T-cell (primary cell): Measurements from ENCODE around the gene SMIM36. TPM values are rescaled to one million over a fixed set of nuclear protein-coding genes. Genes with fewer than 3 reads are reported as not detected.
"Not testable (repeated sequence)": the region's sequence is repeated elsewhere in the genome, so short reads cannot be mapped to it uniquely, and the experiment has no call there.

Experiments used
- ATAC-seq, 4 experiments: fragments of 200-7000 bp in 3 of 4; fragments of 150-1000 bp in 1 of 4; cut with Tn5 transposase; replicated peaks in 1 of 4; 1 replicate in 3 of 4; 2 replicates in 1 of 4; pipeline ENCODE4 v1.10.0; 2021; ENCODE audit warnings: moderate library complexity in 3 of 4, mild to moderate bottlenecking in 2 of 4, moderate number of reproducible peaks in 1 of 4
- CTCF ChIA-PET, 2 donors: fragments of 300-600 bp; sonication (Branson Sonifier 250); formaldehyde crosslinking; loops; one replicate each; lab custom pipeline; 2022; ENCODE audit warnings: antibody characterized with exemption in 2 of 2; lab: Charles Lee
- POLR2A ChIA-PET, 2 donors: fragments of 300-600 bp; sonication (Branson Sonifier 250); formaldehyde crosslinking; loops; one replicate each; lab custom pipeline; 2022; ENCODE audit warnings: antibody characterized with exemption in 2 of 2; lab: Charles Lee
- DNase-seq, 35 experiments: peaks; one replicate each; pipeline versions ENCODE4 v3.0.0 to v3.0.0-alpha.2; 2013 to 2023
- H3K27ac ChIP-seq: one replicate; pipeline ENCODE4 v1.5.1; 2013; ENCODE audit warnings: low read length
- H3K27me3 ChIP-seq, 2 experiments: replicated peaks in 1 of 2; 1 replicate in 1 of 2; 2 replicates in 1 of 2; pipeline versions ENCODE4 v1.6.1 to v1.7.0; 2013; ENCODE audit warnings: low read length in 1 of 2, mixed read lengths in 1 of 2; ENCODE audit not compliant: control insufficient read depth in 2 of 2, insufficient read depth in 2 of 2; ENCODE audit errors: extremely low read depth in 1 of 2
- H3K36me3 ChIP-seq, 2 donors: 1 replicate in 1 of 2; 2 replicates in 1 of 2; pipeline versions ENCODE4 v1.6.1 to v1.7.0; 2013; ENCODE audit warnings: low read length in 1 of 2; ENCODE audit not compliant: control insufficient read depth in 2 of 2, insufficient read depth in 1 of 2; ENCODE audit errors: extremely low read depth in 1 of 2
- H3K4me1 ChIP-seq, 2 experiments: 1 replicate in 1 of 2; 2 replicates in 1 of 2; pipeline versions ENCODE4 v1.6.1 to v1.7.0; 2013; ENCODE audit warnings: low read length in 2 of 2, mixed read lengths in 1 of 2; ENCODE audit not compliant: insufficient read depth in 2 of 2, control insufficient read depth in 1 of 2; ENCODE audit errors: extremely low read depth in 1 of 2
- H3K4me3 ChIP-seq, 2 donors: 1 replicate in 1 of 2; 2 replicates in 1 of 2; pipeline versions ENCODE4 v1.5.1 to v1.7.0; 2013; ENCODE audit warnings: mild to moderate bottlenecking in 2 of 2, low read length in 1 of 2, moderate library complexity in 1 of 2; ENCODE audit not compliant: control insufficient read depth in 1 of 2; ENCODE audit errors: extremely low read depth in 1 of 2
- H3K9me3 ChIP-seq: 2 replicates; pipeline ENCODE4 v1.7.0; 2013
- H3K27ac Mint-ChIP-seq, 2 donors: one replicate each; pipeline ENCODE4 v1.8.0; 2020 to 2021; ENCODE audit warnings: mild to moderate bottlenecking in 2 of 2, mixed read lengths in 2 of 2
- H3K27me3 Mint-ChIP-seq, 2 donors: one replicate each; pipeline ENCODE4 v1.8.0; 2021 to 2022; ENCODE audit warnings: mixed read lengths in 2 of 2
- H3K36me3 Mint-ChIP-seq: one replicate; pipeline ENCODE4 v1.8.0; 2021; ENCODE audit warnings: mixed read lengths
- H3K4me1 Mint-ChIP-seq, 3 donors: one replicate each; pipeline ENCODE4 v1.8.0; 2020 to 2022; ENCODE audit warnings: mixed read lengths in 3 of 3, mild to moderate bottlenecking in 1 of 3
- H3K4me3 Mint-ChIP-seq, 3 donors: one replicate each; pipeline ENCODE4 v1.8.0; 2020 to 2022; ENCODE audit warnings: mild to moderate bottlenecking in 3 of 3, mixed read lengths in 3 of 3, moderate library complexity in 3 of 3
- H3K9me3 Mint-ChIP-seq, 3 donors: one replicate each; pipeline ENCODE4 v1.8.0; 2020 to 2022; ENCODE audit warnings: mixed read lengths in 3 of 3
- WGBS: methylation state at CpG from one replicate; pipeline ENCODE4 v1.1.5; 2013; ENCODE audit warnings: missing lambda C conversion rate; ENCODE audit not compliant: insufficient coverage; 5-methylcytosine and 5-hydroxymethylcytosine counted together
- total RNA-seq, 35 experiments: library from RNA in 6 of 35; stranded (reverse) in 6 of 35; fragments of 120-200 nt in 1 of 35; gene quantifications; one replicate each; pipeline versions ENCODE4 v1.2.1 to v1.2.4 and lab custom pipeline; 2013 to 2026

Gene SMIM36
- total RNA-seq, 5 donors from 2014 or later (not counting 1 experiment from before 2014, with no cell fraction given), result not detected

- Histone ChIP-seq H3K36me3 (no peaks in the 10 kb centered on the region), H3K27ac (no peak overlapping the region), H3K27me3 (peaks cover 0 to 4% of the 10 kb centered on the region in 2 experiments), H3K4me3 (no peak overlapping the region), H3K4me1 (no peaks in the 10 kb centered on the region), H3K9me3 (no peaks in the 10 kb centered on the region)
- no peak for ATAC-seq
- Mint-ChIP-seq H3K4me1 (no peaks in the 10 kb centered on the region), H3K36me3 (no peaks in the 10 kb centered on the region), H3K27ac (no peak overlapping the region), H3K4me3 (no peak overlapping the region), H3K27me3 (peaks cover 4 to 5% of the 10 kb centered on the region in 2 donors), H3K9me3 (no peaks in the 10 kb centered on the region)
- ChIA-PET POLR2A (no interaction called here), CTCF (interaction anchor here (0.7 to 5.2 kb wide), 2 partner anchors 72 to 173 kb away, joined by 3 to 44 read pairs; no protein-coding TSS in a partner anchor)
- no CpG with 5 or more reads among the region's 3 CpGs for WGBS
- no peak for DNase-seq
These were observed 18.8 kb upstream of the SMIM36 start for GRCh38 chr17:55530064-55530463.

- WGBS, result 83% methylated on average over 5 of the region's 5 CpGs
- Histone ChIP-seq H3K4me1 (no peaks in the 10 kb centered on the region), H3K36me3 (no peaks in the 10 kb centered on the region), H3K4me3 (no peak overlapping the region), H3K27me3 (peaks cover 0 to 4% of the 10 kb centered on the region in 2 experiments), H3K27ac (no peak overlapping the region), H3K9me3 (no peaks in the 10 kb centered on the region)
- no peak overlapping the region for H3K4me3 Mint-ChIP-seq
- CTCF ChIA-PET, result interaction anchor here (0.6 to 5.2 kb wide), 7 partner anchors 9 to 1344 kb away, joined by 3 to 44 read pairs (median 4); no protein-coding TSS in a partner anchor
- no peaks in the 10 kb centered on the region for H3K9me3 Mint-ChIP-seq
- H3K36me3 Mint-ChIP-seq, result no peaks in the 10 kb centered on the region
- no peak for DNase-seq
- no peak overlapping the region for H3K27ac Mint-ChIP-seq
- peaks cover 0 to 4% of the 10 kb centered on the region in 2 donors for H3K27me3 Mint-ChIP-seq
- POLR2A ChIA-PET, result no interaction called here
- no peak for ATAC-seq
- H3K4me1 Mint-ChIP-seq, result no peaks in the 10 kb centered on the region
These were observed 16.4 kb upstream of the SMIM36 start for GRCh38 chr17:55527540-55528118.

- no peaks in the 10 kb centered on the region for H3K9me3 ChIP-seq
- Mint-ChIP-seq H3K4me1 (no peaks in the 10 kb centered on the region), H3K9me3 (no peaks in the 10 kb centered on the region), H3K4me3 (no peak overlapping the region), H3K36me3 (no peaks in the 10 kb centered on the region), H3K27ac (no peak overlapping the region), H3K27me3 (peaks cover 0 to 11% of the 10 kb centered on the region in 2 donors)
- H3K27ac ChIP-seq, result no peak overlapping the region
- ChIA-PET CTCF (interaction anchor here (0.5 to 4.0 kb wide), 11 partner anchors 8 to 1153 kb away, joined by 3 to 34 read pairs (median 4); no protein-coding TSS in a partner anchor), POLR2A (no interaction called here)
- no peaks in the 10 kb centered on the region for H3K4me1 ChIP-seq
- ATAC-seq (no peak), DNase-seq (no peak)
- peaks cover 0 to 4% of the 10 kb centered on the region in 2 experiments for H3K27me3 ChIP-seq
- WGBS, result no CpG with 5 or more reads among the region's 4 CpGs
- no peaks in the 10 kb centered on the region for H3K36me3 ChIP-seq
- no peak overlapping the region for H3K4me3 ChIP-seq
These were observed 13.4 kb upstream of the SMIM36 start for GRCh38 chr17:55524440-55525220.

- H3K36me3 ChIP-seq, H3K36me3 Mint-ChIP-seq, H3K4me1 ChIP-seq, H3K4me1 Mint-ChIP-seq, DNase-seq, ATAC-seq, H3K4me3 ChIP-seq, H3K4me3 Mint-ChIP-seq, H3K27ac Mint-ChIP-seq, H3K27me3 ChIP-seq, H3K27ac ChIP-seq, H3K9me3 ChIP-seq, H3K9me3 Mint-ChIP-seq: not testable (repeated sequence)
- peaks cover 0 to 11% of the 10 kb centered on the region in 2 donors for H3K27me3 Mint-ChIP-seq
- ChIA-PET POLR2A (interaction anchor here in 1 of 2 donors (0.7 kb wide), 1 partner anchor 1307 kb away, joined by 3 read pairs; no protein-coding TSS in a partner anchor), CTCF (interaction anchor here (0.7 to 2.0 kb wide), 5 partner anchors 8 to 79 kb away, joined by 4 to 15 read pairs (median 5); no protein-coding TSS in a partner anchor)
- 86% methylated on average over 1 of the region's 4 CpGs for WGBS
These were observed 11.8 kb upstream of the SMIM36 start for GRCh38 chr17:55523032-55523431.

GRCh38 chr17:55521186-55521585 lies 9.9 kb upstream of the SMIM36 start:
- H3K4me3 Mint-ChIP-seq, result no peak overlapping the region
- H3K4me1 Mint-ChIP-seq, result no peaks in the 10 kb centered on the region
- Histone ChIP-seq H3K27me3 (peaks cover 0 to 4% of the 10 kb centered on the region in 2 experiments), H3K27ac (no peak overlapping the region), H3K36me3 (no peaks in the 10 kb centered on the region), H3K9me3 (no peaks in the 10 kb centered on the region), H3K4me1 (no peaks in the 10 kb centered on the region), H3K4me3 (no peak overlapping the region)
- no peak overlapping the region for H3K27ac Mint-ChIP-seq
- H3K27me3 Mint-ChIP-seq, result peaks cover 4 to 7% of the 10 kb centered on the region in 2 donors
- no peak for DNase-seq
- H3K9me3 Mint-ChIP-seq, result no peaks in the 10 kb centered on the region
- H3K36me3 Mint-ChIP-seq, result no peaks in the 10 kb centered on the region
- ATAC-seq, result no peak
- ChIA-PET POLR2A (no interaction called here), CTCF (interaction anchor here in 1 of 2 donors (0.5 to 1.4 kb wide), 2 partner anchors 120 to 192 kb away, joined by 3 to 5 read pairs; no protein-coding TSS in a partner anchor)

- H3K4me1 ChIP-seq, result no peaks in the 10 kb centered on the region
- H3K36me3 ChIP-seq, result no peaks in the 10 kb centered on the region
- 76% methylated on average over 2 of the region's 5 CpGs for WGBS
- CTCF ChIA-PET, result no interaction called here
- Mint-ChIP-seq H3K36me3 (no peaks in the 10 kb centered on the region), H3K9me3 (no peaks in the 10 kb centered on the region), H3K27ac (no peak overlapping the region), H3K27me3 (peaks cover 4 to 7% of the 10 kb centered on the region in 2 donors), H3K4me3 (no peak overlapping the region), H3K4me1 (no peaks in the 10 kb centered on the region)
- DNase-seq (no peak), ATAC-seq (no peak)
- peaks cover 0 to 2% of the 10 kb centered on the region in 2 experiments for H3K27me3 ChIP-seq
- POLR2A ChIA-PET, result no interaction called here
- no peak overlapping the region for H3K4me3 ChIP-seq
- no peak overlapping the region for H3K27ac ChIP-seq
- no peaks in the 10 kb centered on the region for H3K9me3 ChIP-seq
These were observed 9.2 kb upstream of the SMIM36 start for GRCh38 chr17:55520402-55520801.
